Measurements from ENCODE around the gene PSMD5. TPM values are rescaled to one million over a fixed set of nuclear protein-coding genes. Genes with fewer than 3 reads are reported as not detected.

The PSMD5 gene
- polyA plus RNA-seq, 1 donor (not counting 4 experiments of a cell fraction or from before 2014, with no cell fraction given) = 55.2 TPM

DNA sequence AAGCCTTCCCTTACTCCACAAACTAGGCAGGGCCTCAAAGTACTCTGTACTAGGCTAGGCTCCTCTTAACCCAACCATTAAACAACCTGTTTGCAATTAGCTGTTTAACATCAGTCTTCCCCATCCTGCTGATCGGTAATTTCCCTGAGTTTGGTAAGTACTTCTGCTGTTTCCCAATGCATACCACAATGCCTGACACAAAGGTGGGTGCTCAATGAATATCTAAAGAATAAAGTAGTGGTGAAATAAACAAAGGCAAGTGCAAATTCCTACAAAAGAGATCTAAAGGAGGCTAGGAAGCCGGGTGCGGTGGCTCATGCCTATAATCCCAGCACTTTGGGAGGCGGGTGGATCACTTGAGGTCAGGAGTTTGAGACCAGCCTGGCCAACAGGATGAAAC is 74.5 kb downstream of the PSMD5 start:
- Histone ChIP-seq H4K20me1 (ENCODE audit: control insufficient read depth, extremely low read depth, insufficient read depth, low read length) (no peaks in the 10 kb centered on the region), H3K9me1 (ENCODE audit: control insufficient read depth, extremely low read depth, insufficient read depth, low read length) (no peaks in the 10 kb centered on the region), H3K9ac (ENCODE audit: control insufficient read depth, extremely low read depth, insufficient read depth, low read length) (no peak overlapping the region), H3K36me3 (ENCODE audit: control insufficient read depth in 2 of 2, extremely low read depth in 1 of 2, insufficient read depth in 2 of 2, low read length in 2 of 2) (peaks cover 14 to 30% of the 10 kb centered on the region in 2 experiments), H3K27ac (ENCODE audit: control insufficient read depth, insufficient read depth, low read length) (no peak overlapping the region), H3K79me2 (ENCODE audit: control insufficient read depth, insufficient read depth, low read length) (no peaks in the 10 kb centered on the region), H3K27me3 (ENCODE audit: control insufficient read depth, extremely low read depth, insufficient read depth, low read length) (no peaks in the 10 kb centered on the region), H2AFZ (ENCODE audit: control insufficient read depth, low read length) (no peak overlapping the region), H3K4me2 (ENCODE audit: control insufficient read depth, extremely low read depth, insufficient read depth, low read depth, low read length) (no peak overlapping the region), H3K9me3 (ENCODE audit: control insufficient read depth, low read depth, low read length) (no peaks in the 10 kb centered on the region), H3K4me3 (ENCODE audit: control insufficient read depth in 2 of 3, extremely low read depth in 1 of 3, insufficient read depth in 2 of 3, low read depth in 1 of 3, low read length in 3 of 3) (no peak overlapping the region), H3K4me1 (ENCODE audit: control insufficient read depth, extremely low read depth, insufficient read depth, low read length) (peaks cover 19% of the 10 kb centered on the region)
- dilution Hi-C loops (cut with MboI; ENCODE audit: extremely low pct_ligation_motif_present, low sequenced_read_pairs) = no loop called here
- FAIRE-seq (no peak), DNase-seq (ENCODE audit: low read depth, low spot score) (no peak)
- TF ChIP-seq, protein P1, sequence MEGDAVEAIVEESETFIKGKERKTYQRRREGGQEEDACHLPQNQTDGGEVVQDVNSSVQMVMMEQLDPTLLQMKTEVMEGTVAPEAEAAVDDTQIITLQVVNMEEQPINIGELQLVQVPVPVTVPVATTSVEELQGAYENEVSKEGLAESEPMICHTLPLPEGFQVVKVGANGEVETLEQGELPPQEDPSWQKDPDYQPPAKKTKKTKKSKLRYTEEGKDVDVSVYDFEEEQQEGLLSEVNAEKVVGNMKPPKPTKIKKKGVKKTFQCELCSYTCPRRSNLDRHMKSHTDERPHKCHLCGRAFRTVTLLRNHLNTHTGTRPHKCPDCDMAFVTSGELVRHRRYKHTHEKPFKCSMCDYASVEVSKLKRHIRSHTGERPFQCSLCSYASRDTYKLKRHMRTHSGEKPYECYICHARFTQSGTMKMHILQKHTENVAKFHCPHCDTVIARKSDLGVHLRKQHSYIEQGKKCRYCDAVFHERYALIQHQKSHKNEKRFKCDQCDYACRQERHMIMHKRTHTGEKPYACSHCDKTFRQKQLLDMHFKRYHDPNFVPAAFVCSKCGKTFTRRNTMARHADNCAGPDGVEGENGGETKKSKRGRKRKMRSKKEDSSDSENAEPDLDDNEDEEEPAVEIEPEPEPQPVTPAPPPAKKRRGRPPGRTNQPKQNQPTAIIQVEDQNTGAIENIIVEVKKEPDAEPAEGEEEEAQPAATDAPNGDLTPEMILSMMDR (optimal IDR thresholded peaks at IDR 0.05 in 1 of 3, IDR thresholded peaks at IDR 0.05 in 1 of 3, conservative IDR thresholded peaks at IDR 0.05 in 1 of 3; ENCODE audit: extremely low read depth in 1 of 3, insufficient read depth in 2 of 3, low read length in 3 of 3) = no peak
- TF ChIP-seq EZH2 (IDR thresholded peaks at IDR 0.05; ENCODE audit: low read length) = no peak

DNA sequence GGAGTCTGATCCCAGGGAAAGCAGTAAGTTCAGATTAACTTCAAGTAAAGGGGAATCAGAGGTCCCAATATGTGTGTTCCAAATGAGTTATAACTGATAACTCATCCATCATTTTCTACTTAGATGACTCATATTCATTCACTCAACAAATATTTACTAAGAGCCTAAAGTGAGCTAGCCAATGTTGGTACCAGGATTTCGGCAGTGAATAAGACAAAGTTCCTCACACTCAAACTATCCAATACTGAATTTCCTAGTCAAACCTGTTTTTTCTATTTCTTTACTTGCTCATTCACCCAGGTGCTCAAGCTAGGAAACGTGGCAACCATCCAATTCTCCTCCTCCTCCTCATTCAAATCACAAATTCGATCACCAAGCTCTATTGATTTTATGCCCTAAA is 75.3 kb downstream of the PSMD5 start:
- TF ChIP-seq, protein P1 (optimal IDR thresholded peaks at IDR 0.05 in 1 of 3, IDR thresholded peaks at IDR 0.05 in 1 of 3, conservative IDR thresholded peaks at IDR 0.05 in 1 of 3; ENCODE audit: extremely low read depth in 1 of 3, insufficient read depth in 2 of 3, low read length in 3 of 3) = no peak
- no peak for TF ChIP-seq EZH2 (IDR thresholded peaks at IDR 0.05; ENCODE audit: low read length)
- Histone ChIP-seq H3K27me3 (ENCODE audit: control insufficient read depth, extremely low read depth, insufficient read depth, low read length) (no peaks in the 10 kb centered on the region), H3K9me3 (ENCODE audit: control insufficient read depth, low read depth, low read length) (no peaks in the 10 kb centered on the region), H3K4me2 (ENCODE audit: control insufficient read depth, extremely low read depth, insufficient read depth, low read depth, low read length) (peak overlapping the region; percentile 20), H3K4me1 (ENCODE audit: control insufficient read depth, extremely low read depth, insufficient read depth, low read length) (peaks cover 19% of the 10 kb centered on the region), H4K20me1 (ENCODE audit: control insufficient read depth, extremely low read depth, insufficient read depth, low read length) (no peaks in the 10 kb centered on the region), H3K27ac (ENCODE audit: control insufficient read depth, insufficient read depth, low read length) (no peak overlapping the region), H2AFZ (ENCODE audit: control insufficient read depth, low read length) (no peak overlapping the region), H3K4me3 (ENCODE audit: control insufficient read depth in 2 of 3, extremely low read depth in 1 of 3, insufficient read depth in 2 of 3, low read depth in 1 of 3, low read length in 3 of 3) (no peak overlapping the region), H3K36me3 (ENCODE audit: control insufficient read depth in 2 of 2, extremely low read depth in 1 of 2, insufficient read depth in 2 of 2, low read length in 2 of 2) (peaks cover 20 to 24% of the 10 kb centered on the region in 2 experiments), H3K9me1 (ENCODE audit: control insufficient read depth, extremely low read depth, insufficient read depth, low read length) (no peaks in the 10 kb centered on the region), H3K9ac (ENCODE audit: control insufficient read depth, extremely low read depth, insufficient read depth, low read length) (no peak overlapping the region), H3K79me2 (ENCODE audit: control insufficient read depth, insufficient read depth, low read length) (no peaks in the 10 kb centered on the region)
- dilution Hi-C loops (cut with MboI; ENCODE audit: extremely low pct_ligation_motif_present, low sequenced_read_pairs) = no loop called here
- FAIRE-seq (no peak), DNase-seq (ENCODE audit: low read depth, low spot score) (no peak)

Other genes with a start within 250 kb of the PSMD5 start
- 8.2 to 11.2 TPM (median 9.8 TPM) in 3 replicates for gene MEGF9, start 128.5 kb downstream of the PSMD5 start, polyA plus RNA-seq
- gene FBXW2, start 49.5 kb downstream of the PSMD5 start, polyA plus RNA-seq = 45.0 to 68.3 TPM (median 59.9 TPM) in 3 replicates
- gene PHF19, start 34.3 kb upstream of the PSMD5 start, polyA plus RNA-seq = 7.3 to 31.4 TPM (median 11.7 TPM) in 3 replicates
- gene TRAF1, start 83.9 kb upstream of the PSMD5 start, polyA plus RNA-seq = 0.71 to 2.5 TPM (median 1.2 TPM) in 3 replicates
- 0.49 to 0.76 TPM (median 0.70 TPM) in 3 replicates for gene C5, start 207.4 kb upstream of the PSMD5 start, polyA plus RNA-seq
- 2.4 to 5.3 TPM (median 3.5 TPM) in 3 replicates for gene CNTRL, start 232.0 kb upstream of the PSMD5 start, polyA plus RNA-seq